A673 (cell line): ENCODE results near the gene UBE4B. TPM values are rescaled to one million over a fixed set of nuclear protein-coding genes. Genes with fewer than 3 reads are reported as not detected.
"Not testable (repeated sequence)": the region's sequence is repeated elsewhere in the genome, so short reads cannot be mapped to it uniquely, and the experiment has no call there.

ENCODE experiments used
- BruUV-seq: library from RNA; stranded (reverse); fragments of 400-500 nt; replicated peaks from 2 replicates; lab custom pipeline; 2021; lab: Mats Ljungman, UMichigan
- CTCF ChIA-PET: fragments of 300-600 bp; sonication (Branson Sonifier 250); formaldehyde crosslinking; loops from one replicate; lab custom pipeline; 2022; ENCODE audit warnings: antibody characterized with exemption; lab: Charles Lee
- POLR2A ChIA-PET: fragments of 300-600 bp; sonication (Branson Sonifier 250); formaldehyde crosslinking; loops from one replicate; lab custom pipeline; 2022; ENCODE audit warnings: antibody characterized with exemption; ENCODE audit not compliant: low non-redundant PET; lab: Charles Lee
- DNase-seq: peaks from one replicate; pipeline ENCODE4 v3.0.0-alpha.2; 2015; ENCODE audit warnings: low spot score
- H3K27ac ChIP-seq: fragments of 200-600 bp; sonication (generic); 2 replicates; pipeline ENCODE4 v1.5.1; 2016; ENCODE audit warnings: mixed run types, low read depth, mild to moderate bottlenecking, mixed read lengths, antibody characterized with exemption, low read length; ENCODE audit not compliant: poor library complexity, severe bottlenecking
- H3K27me3 ChIP-seq: fragments of 200-600 bp; sonication (generic); replicated peaks from 2 replicates; pipeline ENCODE4 v1.6.1; 2017; ENCODE audit warnings: mixed run types, low read depth, mild to moderate bottlenecking, mixed read lengths, antibody characterized with exemption, low read length; ENCODE audit not compliant: insufficient read depth, poor library complexity
- H3K36me3 ChIP-seq: fragments of 200-600 bp; sonication (generic); 2 replicates; pipeline ENCODE4 v1.6.1; 2016; ENCODE audit warnings: mixed run types, mild to moderate bottlenecking, mixed read lengths, antibody characterized with exemption, low read length; ENCODE audit not compliant: insufficient read depth, poor library complexity, severe bottlenecking
- H3K4me1 ChIP-seq: fragments of 200-600 bp; sonication (generic); 2 replicates; pipeline ENCODE4 v1.6.1; 2017; ENCODE audit warnings: mixed run types, mild to moderate bottlenecking, mixed read lengths, antibody characterized with exemption, low read length; ENCODE audit not compliant: insufficient read depth, poor library complexity, severe bottlenecking
- H3K4me3 ChIP-seq: fragments of 200-600 bp; sonication (generic); 2 replicates; pipeline ENCODE4 v1.5.1; 2016; ENCODE audit warnings: low read depth, mixed run types, mild to moderate bottlenecking, mixed read lengths, low read length; ENCODE audit not compliant: poor library complexity, severe bottlenecking
- H3K9me3 ChIP-seq: fragments of 200-600 bp; sonication (generic); 2 replicates; pipeline ENCODE4 v1.6.1; 2016; ENCODE audit warnings: mixed run types, low read depth, mild to moderate bottlenecking, mixed read lengths, antibody characterized with exemption, low read length; ENCODE audit not compliant: poor library complexity, severe bottlenecking
- EZH2 ChIP-seq: fragments of 200-600 bp; sonication (generic); IDR thresholded peaks from 2 replicates; pipeline ENCODE4 v1.6.1; 2017; ENCODE audit warnings: borderline replicate concordance, low read depth, mild to moderate bottlenecking, mixed read lengths, antibody characterized with exemption, low read length; ENCODE audit not compliant: poor library complexity, severe bottlenecking
- intact Hi-C: fragments of 100-400 bp; cut with micrococcal nuclease; formaldehyde crosslinking; loops from one replicate; pipeline ENCODE4 v1.10.0; 2022; ENCODE audit not compliant: unreplicated experiment
- total RNA-seq: library from RNA; stranded (reverse); gene quantifications from 2 replicates; pipeline ENCODE4 v1.2.3, GENCODE V29; 2021
- TF ChIP-seq, protein P1 (sequence below): fragments of 300-800, 200-600 bp; sonication (generic); conservative IDR thresholded peaks from 2 replicates; pipeline ENCODE4 v1.5.1; 2017; ENCODE audit warnings: low read depth, mild to moderate bottlenecking, antibody characterized with exemption, low read length, moderate library complexity, mixed read lengths

Gene UBE4B
- total RNA-seq, 1 experiment from 2014 or later: 58.0 TPM

- Histone ChIP-seq H3K27me3 (no peaks in the 10 kb centered on the region), H3K4me3 (no peak overlapping the region), H3K27ac (no peak overlapping the region), H3K9me3 (no peaks in the 10 kb centered on the region), H3K36me3 (peaks cover 46% of the 10 kb centered on the region), H3K4me1 (peaks cover 11% of the 10 kb centered on the region)
- no TSS peak for BruUV-seq
- TF ChIP-seq EZH2: no peak
- TF ChIP-seq, protein P1, sequence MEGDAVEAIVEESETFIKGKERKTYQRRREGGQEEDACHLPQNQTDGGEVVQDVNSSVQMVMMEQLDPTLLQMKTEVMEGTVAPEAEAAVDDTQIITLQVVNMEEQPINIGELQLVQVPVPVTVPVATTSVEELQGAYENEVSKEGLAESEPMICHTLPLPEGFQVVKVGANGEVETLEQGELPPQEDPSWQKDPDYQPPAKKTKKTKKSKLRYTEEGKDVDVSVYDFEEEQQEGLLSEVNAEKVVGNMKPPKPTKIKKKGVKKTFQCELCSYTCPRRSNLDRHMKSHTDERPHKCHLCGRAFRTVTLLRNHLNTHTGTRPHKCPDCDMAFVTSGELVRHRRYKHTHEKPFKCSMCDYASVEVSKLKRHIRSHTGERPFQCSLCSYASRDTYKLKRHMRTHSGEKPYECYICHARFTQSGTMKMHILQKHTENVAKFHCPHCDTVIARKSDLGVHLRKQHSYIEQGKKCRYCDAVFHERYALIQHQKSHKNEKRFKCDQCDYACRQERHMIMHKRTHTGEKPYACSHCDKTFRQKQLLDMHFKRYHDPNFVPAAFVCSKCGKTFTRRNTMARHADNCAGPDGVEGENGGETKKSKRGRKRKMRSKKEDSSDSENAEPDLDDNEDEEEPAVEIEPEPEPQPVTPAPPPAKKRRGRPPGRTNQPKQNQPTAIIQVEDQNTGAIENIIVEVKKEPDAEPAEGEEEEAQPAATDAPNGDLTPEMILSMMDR: no peak
- intact Hi-C loops: no loop called here
- ChIA-PET POLR2A (no interaction called here), CTCF (no interaction called here)
- DNase-seq: no peak
Measured at GRCh38 chr1:10105484-10105883, 72.7 kb downstream of the UBE4B start.

DNA sequence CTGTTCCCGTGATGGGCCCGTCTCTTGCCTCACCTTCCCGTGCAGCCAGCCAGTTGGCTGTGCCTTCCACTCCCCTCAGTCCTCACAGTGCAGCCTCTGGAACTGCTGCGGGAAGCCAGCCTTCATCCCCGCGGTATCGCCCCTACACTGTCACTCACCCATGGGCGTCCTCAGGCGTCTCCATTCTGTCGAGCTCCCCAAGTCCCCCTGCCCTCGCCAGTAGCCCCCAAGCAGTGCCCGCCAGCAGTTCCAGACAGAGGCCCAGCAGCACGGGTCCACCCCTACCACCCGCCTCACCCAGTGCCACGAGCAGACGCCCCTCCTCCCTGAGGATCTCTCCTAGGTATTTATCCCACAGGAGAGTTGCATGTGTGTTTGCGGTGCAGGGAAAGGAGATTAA lies 73.5 kb downstream of the UBE4B start:
- no TSS peak for BruUV-seq
- Histone ChIP-seq H3K27me3 (no peaks in the 10 kb centered on the region), H3K9me3 (no peaks in the 10 kb centered on the region), H3K4me1 (peaks cover 11% of the 10 kb centered on the region), H3K4me3 (no peak overlapping the region), H3K27ac (no peak overlapping the region), H3K36me3 (peaks cover 42% of the 10 kb centered on the region)
- no peak for TF ChIP-seq EZH2
- TF ChIP-seq, protein P1: no peak
- DNase-seq: no peak
- CTCF ChIA-PET: no interaction called here
- POLR2A ChIA-PET: no interaction called here
- intact Hi-C loops: no loop called here

- ChIA-PET CTCF (no interaction called here), POLR2A (no interaction called here)
- TF ChIP-seq, protein P1: no peak
- no peak for TF ChIP-seq EZH2
- no TSS peak for BruUV-seq
- Histone ChIP-seq H3K4me3 (no peak overlapping the region), H3K36me3 (peaks cover 40% of the 10 kb centered on the region), H3K9me3 (no peaks in the 10 kb centered on the region), H3K4me1 (peaks cover 11% of the 10 kb centered on the region), H3K27me3 (no peaks in the 10 kb centered on the region), H3K27ac (no peak overlapping the region)
- intact Hi-C loops: no loop called here
- DNase-seq: no peak
Measured at GRCh38 chr1:10106756-10107475, 74.2 kb downstream of the UBE4B start.

- H3K27me3 ChIP-seq, H3K9me3 ChIP-seq, H3K4me3 ChIP-seq, POLR2A ChIA-PET, BruUV-seq, CTCF ChIA-PET, intact Hi-C loops, DNase-seq, H3K27ac ChIP-seq: not testable (repeated sequence)
- Histone ChIP-seq H3K36me3 (peaks cover 35% of the 10 kb centered on the region), H3K4me1 (peaks cover 11% of the 10 kb centered on the region)
Measured at GRCh38 chr1:10107476-10107847, 74.7 kb downstream of the UBE4B start.
